ENCODE results near the gene MRPS21.
"Not testable (repeated sequence)": the region's sequence is repeated elsewhere in the genome, so short reads cannot be mapped to it uniquely, and the experiment has no call there.

The MRPS21 gene

DNA sequence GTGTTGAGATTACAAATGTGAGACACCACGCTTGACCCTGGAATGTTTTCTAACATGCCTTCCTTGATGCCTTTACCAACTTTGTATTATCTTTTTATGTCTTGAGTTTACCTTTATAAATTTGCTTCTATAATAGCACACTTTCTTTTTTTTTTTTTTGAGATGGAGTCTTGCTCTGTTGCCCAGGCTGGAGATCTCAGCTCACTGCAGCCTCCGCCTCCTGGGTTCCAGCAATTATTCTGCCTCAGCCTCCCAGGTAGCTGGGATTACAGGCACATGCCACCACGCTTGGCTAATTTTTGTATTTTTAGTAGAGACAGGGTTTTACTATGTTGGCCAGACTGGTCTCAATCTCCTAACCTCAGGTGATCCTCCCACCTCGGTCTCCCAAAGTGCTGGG, 21.0 kb downstream of the MRPS21 start:
- not testable (repeated sequence) for H3K9me3 ChIP-seq (ENCODE audit: control insufficient read depth, insufficient read depth, low read length); H3K27ac ChIP-seq (ENCODE audit: low read depth, low read length); H3K36me3 ChIP-seq (ENCODE audit: control insufficient read depth, insufficient read depth, low read length); H3K9ac ChIP-seq (ENCODE audit: low read depth, low read length); H3K27me3 ChIP-seq (ENCODE audit: control insufficient read depth, insufficient read depth, low read length); H3K4me1 ChIP-seq (ENCODE audit: control insufficient read depth, insufficient read depth, low read length); H3K4me3 ChIP-seq (ENCODE audit: low read depth, low read length)

DNA sequence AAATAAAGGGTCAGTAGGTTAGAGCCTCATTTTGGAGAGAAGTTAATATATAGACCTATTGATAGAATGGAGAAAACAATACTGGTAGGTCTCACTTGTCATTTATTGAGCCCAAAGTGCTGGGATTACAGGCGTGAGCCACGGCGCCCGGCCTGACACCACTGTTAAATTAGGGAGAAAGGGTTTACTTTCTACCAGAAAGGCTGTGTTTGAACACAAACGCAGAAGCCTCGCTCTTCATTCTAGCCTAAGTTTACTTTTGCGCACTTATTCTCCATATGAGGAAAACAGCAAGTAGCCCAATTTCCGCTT, 27.0 kb downstream of the MRPS21 start:
- Histone ChIP-seq H3K36me3 (ENCODE audit: control insufficient read depth, insufficient read depth, low read length) (peaks cover 18% of the 10 kb centered on the region), H3K4me3 (ENCODE audit: low read depth, low read length) (peak overlapping the region; percentile 95; the same call in 1 of the 2 replicates), H3K27me3 (ENCODE audit: control insufficient read depth, insufficient read depth, low read length) (no peaks in the 10 kb centered on the region), H3K9ac (ENCODE audit: low read depth, low read length) (no peak overlapping the region), H3K4me1 (ENCODE audit: control insufficient read depth, insufficient read depth, low read length) (no peaks in the 10 kb centered on the region; the same call in 1 of the 2 replicates), H3K27ac (ENCODE audit: low read depth, low read length) (no peak overlapping the region), H3K9me3 (ENCODE audit: control insufficient read depth, insufficient read depth, low read length) (no peaks in the 10 kb centered on the region)

- H3K27me3 ChIP-seq (ENCODE audit: control insufficient read depth, insufficient read depth, low read length) = no peaks in the 10 kb centered on the region
- H3K9me3 ChIP-seq (ENCODE audit: control insufficient read depth, insufficient read depth, low read length) = no peaks in the 10 kb centered on the region
- H3K36me3 ChIP-seq (ENCODE audit: control insufficient read depth, insufficient read depth, low read length) = peaks cover 29% of the 10 kb centered on the region
- H3K9ac ChIP-seq (ENCODE audit: low read depth, low read length) = peak overlapping the region; percentile 82
- no peaks in the 10 kb centered on the region; the same call in 1 of the 2 replicates for H3K4me1 ChIP-seq (ENCODE audit: control insufficient read depth, insufficient read depth, low read length)
- H3K4me3 ChIP-seq (ENCODE audit: low read depth, low read length) = peak overlapping the region; percentile 95
- H3K27ac ChIP-seq (ENCODE audit: low read depth, low read length) = peak overlapping the region; percentile 90
Measured at GRCh38 chr1:150321826-150322166, 28.1 kb downstream of the MRPS21 start.

- H3K36me3 ChIP-seq (ENCODE audit: control insufficient read depth, insufficient read depth, low read length) = peaks cover 34% of the 10 kb centered on the region
- peak overlapping the region; percentile 90 for H3K27ac ChIP-seq (ENCODE audit: low read depth, low read length)
- H3K4me1 ChIP-seq (ENCODE audit: control insufficient read depth, insufficient read depth, low read length) = no peaks in the 10 kb centered on the region; the same call in 1 of the 2 replicates
- H3K27me3 ChIP-seq (ENCODE audit: control insufficient read depth, insufficient read depth, low read length) = no peaks in the 10 kb centered on the region
- H3K9me3 ChIP-seq (ENCODE audit: control insufficient read depth, insufficient read depth, low read length) = no peaks in the 10 kb centered on the region
- peak overlapping the region; percentile 82; the same call in 1 of the 2 replicates for H3K9ac ChIP-seq (ENCODE audit: low read depth, low read length)
- H3K4me3 ChIP-seq (ENCODE audit: low read depth, low read length) = peak overlapping the region; percentile 95
Measured at GRCh38 chr1:150322310-150322709, 28.6 kb downstream of the MRPS21 start.

GRCh38 chr1:150332651-150333290, 39.1 kb downstream of the MRPS21 start:
- H3K36me3 ChIP-seq (ENCODE audit: control insufficient read depth, insufficient read depth, low read length) = peaks cover 94% of the 10 kb centered on the region
- no peaks in the 10 kb centered on the region for H3K27me3 ChIP-seq (ENCODE audit: control insufficient read depth, insufficient read depth, low read length)
- H3K4me1 ChIP-seq (ENCODE audit: control insufficient read depth, insufficient read depth, low read length) = no peaks in the 10 kb centered on the region
- no peaks in the 10 kb centered on the region for H3K9me3 ChIP-seq (ENCODE audit: control insufficient read depth, insufficient read depth, low read length)
- no peak overlapping the region for H3K9ac ChIP-seq (ENCODE audit: low read depth, low read length)
- no peak overlapping the region for H3K4me3 ChIP-seq (ENCODE audit: low read depth, low read length)
- no peak overlapping the region for H3K27ac ChIP-seq (ENCODE audit: low read depth, low read length)

GRCh38 chr1:150346316-150346715, 52.7 kb downstream of the MRPS21 start:
- H3K9me3 ChIP-seq (ENCODE audit: control insufficient read depth, insufficient read depth, low read length) = no peaks in the 10 kb centered on the region
- peaks cover 91% of the 10 kb centered on the region for H3K36me3 ChIP-seq (ENCODE audit: control insufficient read depth, insufficient read depth, low read length)
- no peaks in the 10 kb centered on the region for H3K27me3 ChIP-seq (ENCODE audit: control insufficient read depth, insufficient read depth, low read length)
- H3K27ac ChIP-seq (ENCODE audit: low read depth, low read length) = no peak overlapping the region
- H3K4me1 ChIP-seq (ENCODE audit: control insufficient read depth, insufficient read depth, low read length) = no peaks in the 10 kb centered on the region
- no peak overlapping the region for H3K9ac ChIP-seq (ENCODE audit: low read depth, low read length)
- no peak overlapping the region for H3K4me3 ChIP-seq (ENCODE audit: low read depth, low read length)

DNA sequence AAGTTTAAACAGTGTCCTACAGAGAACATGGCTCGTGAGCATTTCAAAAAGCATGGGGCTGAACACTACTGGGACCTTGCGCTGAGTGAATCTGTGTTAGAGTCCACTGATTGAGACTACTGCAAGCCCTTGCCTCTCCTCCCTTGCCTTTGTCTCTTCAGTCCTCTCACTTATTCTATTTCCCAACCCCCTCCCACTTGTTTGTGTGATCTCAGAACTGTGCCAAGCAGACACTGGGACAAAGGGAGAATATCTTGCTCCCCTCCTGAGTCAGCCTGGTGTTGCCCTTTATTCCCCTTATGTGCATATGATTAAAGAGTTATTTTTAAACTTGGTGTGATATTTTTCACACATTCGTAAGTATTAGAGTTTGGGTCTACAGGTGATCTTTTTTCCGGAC, 59.2 kb downstream of the MRPS21 start:
- Histone ChIP-seq H3K4me3 (ENCODE audit: low read depth, low read length) (no peak overlapping the region), H3K9me3 (ENCODE audit: control insufficient read depth, insufficient read depth, low read length) (no peaks in the 10 kb centered on the region), H3K27me3 (ENCODE audit: control insufficient read depth, insufficient read depth, low read length) (no peaks in the 10 kb centered on the region), H3K9ac (ENCODE audit: low read depth, low read length) (no peak overlapping the region), H3K27ac (ENCODE audit: low read depth, low read length) (no peak overlapping the region), H3K36me3 (ENCODE audit: control insufficient read depth, insufficient read depth, low read length) (peaks cover 76% of the 10 kb centered on the region), H3K4me1 (ENCODE audit: control insufficient read depth, insufficient read depth, low read length) (no peaks in the 10 kb centered on the region)

Data from HUES48 (cell line).